Karpas-422 (cell line): ENCODE results near the gene APOBEC3G. TPM values are rescaled to one million over a fixed set of nuclear protein-coding genes. Genes with fewer than 3 reads are reported as not detected.

Experiments used
- DNase-seq: peaks from one replicate; pipeline ENCODE4 v3.0.0-alpha.2; 2015
- H2AFZ ChIP-seq: fragments of 200-600 bp; sonication (generic); 2 replicates; pipeline ENCODE4 v1.6.1; 2014; ENCODE audit warnings: antibody characterized with exemption, low read length, mixed read lengths
- H3K27ac ChIP-seq: fragments of 200-600 bp; sonication (generic); 2 replicates; pipeline ENCODE4 v1.5.1; 2014; ENCODE audit warnings: mild to moderate bottlenecking, low read length, moderate library complexity
- H3K27me3 ChIP-seq: fragments of 200-600 bp; sonication (generic); 2 replicates; pipeline ENCODE4 v1.6.1; 2014; ENCODE audit warnings: low read length, mixed read lengths
- H3K36me3 ChIP-seq: fragments of 200-600 bp; sonication (generic); 2 replicates; pipeline ENCODE4 v1.6.1; 2014; ENCODE audit warnings: low read length, mixed read lengths; ENCODE audit not compliant: insufficient read depth
- H3K4me1 ChIP-seq: fragments of 200-600 bp; sonication (generic); 2 replicates; pipeline ENCODE4 v1.6.1; 2014; ENCODE audit warnings: mild to moderate bottlenecking, low read length, mixed read lengths
- H3K4me2 ChIP-seq: fragments of 200-600 bp; sonication (generic); 2 replicates; pipeline ENCODE4 v1.6.1; 2014; ENCODE audit warnings: low read length, low read depth, mild to moderate bottlenecking; ENCODE audit not compliant: poor library complexity, severe bottlenecking
- H3K4me3 ChIP-seq: fragments of 200-600 bp; sonication (generic); 2 replicates; pipeline ENCODE4 v1.5.1; 2014; ENCODE audit warnings: mild to moderate bottlenecking, antibody characterized with exemption, low read length, mixed read lengths
- H3K79me2 ChIP-seq: fragments of 200-600 bp; sonication (generic); 2 replicates; pipeline ENCODE4 v1.6.1; 2014; ENCODE audit warnings: mild to moderate bottlenecking, low read length, mixed read lengths
- H3K9ac ChIP-seq: fragments of 200-600 bp; sonication (generic); 2 replicates; pipeline ENCODE4 v1.6.0; 2014; ENCODE audit warnings: low read length
- H3K9me2 ChIP-seq: fragments of 200-600 bp; sonication (generic), shearing (Covaris generic); replicated peaks from 2 replicates; pipeline ENCODE4 v1.6.0; 2014; ENCODE audit warnings: mild to moderate bottlenecking, low read length, moderate library complexity; ENCODE audit not compliant: insufficient read depth
- H3K9me3 ChIP-seq: fragments of 300-700, 200-600 bp; sonication (generic); 2 replicates; pipeline ENCODE4 v1.6.1; 2014; ENCODE audit warnings: low read length, mixed read lengths
- H4K20me1 ChIP-seq: fragments of 200-600 bp; sonication (generic); 2 replicates; pipeline ENCODE4 v1.6.1; 2014; ENCODE audit warnings: mild to moderate bottlenecking, antibody characterized with exemption, low read length, low read depth; ENCODE audit not compliant: insufficient read depth
- small RNA-seq: library from RNA; depleted of rRNA; stranded (forward); fragments of <200 nt; gene quantifications from one replicate; pipeline ENCODE3, GENCODE V24; 2014
- total RNA-seq: library from RNA; depleted of rRNA; stranded (reverse); fragments of >200 nt; shearing (Covaris generic); gene quantifications from 2 replicates; pipeline ENCODE4 v1.2.3, GENCODE V29; 2014; ENCODE audit warnings: low replicate concordance; rRNA removed

Gene APOBEC3G
- total RNA-seq, 1 experiment from 2014 or later, result 6.5 TPM

DNA sequence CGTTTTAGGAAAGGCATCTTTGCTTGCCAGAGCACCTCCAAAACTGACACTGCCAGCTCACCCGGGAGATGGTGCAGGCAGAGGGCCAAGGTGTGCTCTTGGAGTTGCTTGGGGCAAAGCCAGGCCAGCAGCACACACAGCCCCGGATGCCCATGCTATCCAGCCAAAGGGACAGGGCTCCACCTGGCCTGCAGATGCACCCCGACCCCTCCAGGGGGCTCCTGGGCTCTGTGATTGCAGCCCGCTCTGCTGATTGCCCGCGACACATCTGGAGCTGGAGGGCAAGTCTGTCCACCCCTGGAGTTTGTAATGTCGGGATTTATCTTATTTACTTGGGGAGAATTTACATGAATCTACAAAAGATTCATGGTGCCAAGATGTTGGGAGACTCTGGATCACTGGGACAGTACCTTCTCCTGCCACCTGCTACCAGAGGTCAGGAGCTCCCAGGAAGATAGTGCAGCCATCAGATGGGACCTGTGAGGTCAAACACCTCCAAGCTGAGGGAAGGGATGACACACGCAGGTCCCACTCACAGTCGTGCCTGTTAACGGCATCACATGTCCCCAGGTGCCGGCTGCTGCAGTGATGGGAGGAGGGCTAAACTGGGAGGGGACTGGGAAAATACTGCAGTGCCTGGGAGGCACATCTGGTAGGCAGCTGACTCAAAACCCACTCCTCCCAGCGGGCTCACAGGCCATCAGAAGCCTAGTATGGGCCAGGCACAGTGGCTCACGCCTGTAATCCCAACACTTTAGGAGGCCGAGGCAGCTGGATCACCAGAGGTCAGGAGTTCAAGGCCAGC, 58.2 kb downstream of the APOBEC3G start:
- H3K4me2 ChIP-seq, result no peak overlapping the region
- no peaks in the 10 kb centered on the region for H3K9me3 ChIP-seq
- no peak overlapping the region for H3K9ac ChIP-seq
- no peaks in the 10 kb centered on the region for H3K9me2 ChIP-seq
- H2AFZ ChIP-seq, result no peak overlapping the region
- H4K20me1 ChIP-seq, result no peaks in the 10 kb centered on the region
- DNase-seq, result peak; percentile 81
- no peaks in the 10 kb centered on the region for H3K27me3 ChIP-seq
- no peaks in the 10 kb centered on the region for H3K36me3 ChIP-seq
- no peak overlapping the region for H3K27ac ChIP-seq
- H3K4me1 ChIP-seq, result no peaks in the 10 kb centered on the region
- no peaks in the 10 kb centered on the region for H3K79me2 ChIP-seq
- H3K4me3 ChIP-seq, result no peak overlapping the region

DNA sequence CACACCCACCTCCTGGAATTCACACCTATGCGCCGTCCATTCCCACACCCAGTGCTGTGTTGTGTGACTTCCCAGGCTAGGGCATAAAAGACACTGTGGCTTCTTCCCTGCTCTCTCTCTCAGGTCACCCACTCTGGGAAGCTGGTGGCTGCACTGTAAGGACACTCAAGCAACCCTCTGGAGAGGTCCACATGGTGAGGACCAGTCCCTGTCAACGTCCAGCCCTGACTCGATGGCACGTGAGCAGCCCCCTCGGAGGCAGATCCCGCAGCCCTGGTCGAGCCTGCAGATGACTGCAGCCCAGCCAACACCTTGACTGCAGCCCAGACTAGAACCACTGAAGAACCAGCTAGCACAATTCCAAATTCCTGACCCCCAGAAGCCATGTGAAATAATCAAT, 59.2 kb downstream of the APOBEC3G start:
- Histone ChIP-seq H3K79me2 (no peaks in the 10 kb centered on the region), H3K9me2 (no peaks in the 10 kb centered on the region), H4K20me1 (no peaks in the 10 kb centered on the region), H3K36me3 (no peaks in the 10 kb centered on the region), H3K27me3 (no peaks in the 10 kb centered on the region), H3K4me1 (no peaks in the 10 kb centered on the region), H3K9me3 (no peaks in the 10 kb centered on the region), H3K27ac (no peak overlapping the region), H3K9ac (no peak overlapping the region), H3K4me2 (no peak overlapping the region), H2AFZ (no peak overlapping the region), H3K4me3 (no peak overlapping the region)
- no peak for DNase-seq

Small RNA genes within 50 kb of the gene (small RNA-seq; reads per million reads assigned to genes)
- gene AL022318.2, result not detected
- not detected for gene COX5BP7

Other genes with a start within 250 kb of the APOBEC3G start
- gene NPTXR, start 233.2 kb upstream of the APOBEC3G start, total RNA-seq, result not detected in 2 replicates
- 30.5 and 46.4 TPM in 2 replicates for gene CBX6, start 205.1 kb upstream of the APOBEC3G start, total RNA-seq
- gene APOBEC3A, start 119.7 kb upstream of the APOBEC3G start, total RNA-seq, result not detected in 2 replicates
- not detected in 2 replicates for gene APOBEC3B, start 94.9 kb upstream of the APOBEC3G start, total RNA-seq
- 6.2 TPM in 2 replicates for gene APOBEC3C, start 63.0 kb upstream of the APOBEC3G start, total RNA-seq
- 2.1 and 4.3 TPM in 2 replicates for gene APOBEC3D, start 56.1 kb upstream of the APOBEC3G start, total RNA-seq
- gene APOBEC3F, start 36.4 kb upstream of the APOBEC3G start, total RNA-seq, result 0.93 and 2.6 TPM in 2 replicates
- not detected in 2 replicates for gene APOBEC3H, start 20.0 kb downstream of the APOBEC3G start, total RNA-seq
- 1.7 and 3.5 TPM in 2 replicates for gene CBX7, start 75.4 kb downstream of the APOBEC3G start, total RNA-seq
- gene PDGFB, start 167.7 kb downstream of the APOBEC3G start, total RNA-seq, result 0.43 and 2.9 TPM in 2 replicates
- 1,770 and 3,552 TPM in 2 replicates for gene RPL3, start 242.3 kb downstream of the APOBEC3G start, total RNA-seq